Erythroblast (primary cell): Measurements from ENCODE around the gene ABCA13.

Source experiments
- DNase-seq, 2 experiments: peaks; one replicate each; lab custom pipeline; 2025; lab: John Stamatoyannopoulos, UW
- GATA1 ChIP-seq: IDR thresholded peaks from 2 replicates; pipeline ENCODE4 v1.6.1; 2011; ENCODE audit warnings: low read depth, mild to moderate bottlenecking, control low read depth, low read length, moderate library complexity
- POLR2A ChIP-seq: IDR thresholded peaks from 2 replicates; pipeline ENCODE4 v1.6.1; 2011; ENCODE audit warnings: mild to moderate bottlenecking, low read length

The ABCA13 gene

GRCh38 chr7:48274662-48275061, 103.4 kb downstream of the ABCA13 start:
- no peak for TF ChIP-seq POLR2A
- no peak for TF ChIP-seq GATA1
- DNase-seq, result no peak

DNA sequence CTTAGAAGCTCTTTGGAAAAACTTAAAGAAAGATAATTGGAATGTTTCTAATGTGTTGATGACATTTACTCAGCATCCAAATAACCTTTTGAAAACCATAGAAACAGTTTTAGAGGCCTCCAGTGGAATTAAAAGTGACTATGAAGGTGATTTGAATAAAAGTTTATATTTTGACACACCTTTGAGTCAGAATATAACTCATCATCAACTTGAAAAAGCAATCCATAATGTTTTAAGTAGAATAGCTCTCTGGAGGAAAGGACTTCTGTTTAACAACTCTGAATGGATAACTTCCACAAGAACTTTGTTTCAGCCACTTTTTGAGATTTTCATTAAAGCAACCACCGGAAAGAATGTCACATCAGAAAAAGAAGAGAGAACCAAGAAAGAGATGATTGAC, 108.2 kb downstream of the ABCA13 start:
- no peak for DNase-seq
- TF ChIP-seq POLR2A, result no peak
- no peak for TF ChIP-seq GATA1

DNA sequence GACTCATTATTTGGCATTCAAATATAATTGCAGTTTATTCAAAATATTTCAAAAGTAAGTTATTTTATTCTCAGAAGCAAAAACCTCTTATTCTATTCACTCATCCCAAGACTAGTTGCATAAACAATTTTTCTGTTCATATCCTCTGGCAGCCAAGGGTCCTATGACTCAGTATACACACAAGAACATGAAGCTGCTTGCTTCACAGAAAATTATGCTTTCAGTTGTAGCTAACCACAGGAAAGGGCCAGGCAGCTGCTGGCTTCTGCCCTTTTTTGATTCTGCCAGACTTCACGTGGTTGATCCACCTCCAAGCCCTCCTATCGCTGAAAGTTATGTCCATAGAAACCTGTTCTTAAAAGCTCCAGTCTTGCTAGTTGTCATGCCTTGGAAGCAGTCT, 108.8 kb downstream of the ABCA13 start:
- DNase-seq, result no peak
- TF ChIP-seq GATA1 (no peak), POLR2A (no peak)

- TF ChIP-seq GATA1, result no peak
- no peak for TF ChIP-seq POLR2A
- no peak for DNase-seq
Observed at GRCh38 chr7:48285373-48285772, 114.1 kb downstream of the ABCA13 start.

DNA sequence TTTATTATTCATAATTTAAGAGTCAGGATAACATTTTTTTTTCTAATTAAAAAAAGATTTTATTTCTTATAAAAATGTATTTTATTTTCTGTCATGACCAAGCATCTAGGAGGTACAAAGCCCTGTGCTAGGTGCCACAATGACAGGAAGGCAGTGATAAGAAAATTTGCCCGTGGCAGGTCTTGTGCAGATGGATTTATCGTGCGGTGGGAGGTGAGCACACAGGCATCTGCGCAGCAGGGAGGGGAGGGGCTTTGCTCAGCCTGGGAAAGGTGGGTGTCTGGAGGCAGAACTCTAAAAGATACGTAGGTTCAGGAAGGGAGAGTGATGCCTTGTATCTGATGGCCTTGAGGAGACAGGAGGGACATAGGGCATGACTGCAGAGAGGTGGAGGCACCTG, 115.6 kb downstream of the ABCA13 start:
- TF ChIP-seq POLR2A, result no peak
- no peak for TF ChIP-seq GATA1
- no peak for DNase-seq

DNA sequence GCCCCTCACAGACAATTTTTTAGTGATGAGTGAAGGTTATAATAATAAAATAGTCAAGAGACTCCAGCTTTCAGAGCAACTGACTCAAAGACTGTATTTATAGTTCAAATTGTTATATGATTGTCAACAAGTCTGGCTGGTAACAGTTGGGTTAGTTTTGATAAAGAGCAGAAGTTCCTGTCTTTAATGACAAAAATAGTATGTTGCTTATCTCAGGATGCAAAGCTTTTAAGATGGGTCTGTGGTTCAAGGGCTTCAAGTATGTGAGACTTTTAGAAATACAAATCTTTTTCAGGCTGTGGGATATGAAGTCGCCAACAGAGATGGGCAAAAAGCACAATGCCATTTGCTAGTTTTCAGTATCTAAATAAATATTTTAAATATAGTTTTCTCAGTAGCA, 118.4 kb downstream of the ABCA13 start:
- no peak for DNase-seq
- TF ChIP-seq POLR2A, result no peak

GRCh38 chr7:48292949-48293348, 121.7 kb downstream of the ABCA13 start:
- no peak for TF ChIP-seq POLR2A
- TF ChIP-seq GATA1, result no peak
- no peak for DNase-seq

GRCh38 chr7:48295296-48295971, 124.2 kb downstream of the ABCA13 start:
- TF ChIP-seq POLR2A, result no peak
- no peak for TF ChIP-seq GATA1
- no peak for DNase-seq

- DNase-seq, result no peak
- TF ChIP-seq GATA1 (no peak), POLR2A (no peak)
Observed at GRCh38 chr7:48296966-48297365, 125.7 kb downstream of the ABCA13 start.

GRCh38 chr7:48298779-48299178, 127.5 kb downstream of the ABCA13 start:
- no peak for DNase-seq
- TF ChIP-seq GATA1, result no peak

DNA sequence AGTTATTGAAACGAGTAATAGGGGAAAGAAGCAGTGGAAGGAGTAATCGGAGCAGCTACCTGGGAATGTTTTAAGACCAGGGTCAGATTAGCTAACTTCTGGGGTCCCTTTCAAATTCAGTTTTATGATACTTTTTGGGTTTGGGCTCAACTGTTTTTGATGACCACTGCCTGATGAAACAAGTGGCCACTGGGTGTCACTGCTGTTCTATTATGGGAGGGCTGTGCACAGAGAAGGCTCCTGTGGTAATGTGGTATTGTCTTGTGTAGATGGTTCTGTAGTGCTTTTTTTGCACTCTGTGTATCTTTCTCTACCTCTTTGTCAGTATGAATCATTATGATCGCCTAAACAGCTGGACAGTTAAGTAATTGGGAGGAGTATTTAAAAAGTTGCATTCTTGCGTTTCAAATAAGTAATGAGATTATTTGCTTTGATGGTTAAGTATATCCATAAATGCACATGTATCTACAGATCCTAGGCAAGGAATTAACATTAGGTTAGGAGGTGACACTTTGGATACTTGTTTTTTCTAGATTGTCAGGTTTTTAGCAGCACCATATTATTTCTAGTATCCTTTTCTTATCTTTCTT, 128.4 kb downstream of the ABCA13 start:
- TF ChIP-seq POLR2A, result no peak
- no peak for TF ChIP-seq GATA1
- peak; percentile 35 to 60 for DNase-seq

GRCh38 chr7:48300301-48300700, 129.0 kb downstream of the ABCA13 start:
- DNase-seq, result no peak
- no peak for TF ChIP-seq POLR2A
- TF ChIP-seq GATA1, result no peak

- no peak for TF ChIP-seq GATA1
- no peak for TF ChIP-seq POLR2A
- DNase-seq, result no peak
Observed at GRCh38 chr7:48301201-48301600, 129.9 kb downstream of the ABCA13 start.

GRCh38 chr7:48304641-48305040, 133.4 kb downstream of the ABCA13 start:
- no peak for DNase-seq
- no peak for TF ChIP-seq POLR2A
- TF ChIP-seq GATA1, result no peak

GRCh38 chr7:48305661-48306060, 134.4 kb downstream of the ABCA13 start:
- no peak for DNase-seq
- TF ChIP-seq GATA1 (no peak), POLR2A (no peak)
